GM03348 (cell line): ENCODE measurements around the gene GNAQ.
"Not testable (repeated sequence)": the region's sequence is repeated elsewhere in the genome, so short reads cannot be mapped to it uniquely, and the experiment has no call there.

Experiments
- DNase-seq: peaks from one replicate; pipeline ENCODE4 v3.0.0; 2012; ENCODE audit warnings: low spot score

Gene GNAQ

GRCh38 chr9:78031444-78031892, at the start of gene GNAQ:
TSS of gene GNAQ (minus strand) at chr9:78031811. CDS start at chr9:78031235, 576 bp downstream.
- DNase-seq: peak; percentile 62

DNA sequence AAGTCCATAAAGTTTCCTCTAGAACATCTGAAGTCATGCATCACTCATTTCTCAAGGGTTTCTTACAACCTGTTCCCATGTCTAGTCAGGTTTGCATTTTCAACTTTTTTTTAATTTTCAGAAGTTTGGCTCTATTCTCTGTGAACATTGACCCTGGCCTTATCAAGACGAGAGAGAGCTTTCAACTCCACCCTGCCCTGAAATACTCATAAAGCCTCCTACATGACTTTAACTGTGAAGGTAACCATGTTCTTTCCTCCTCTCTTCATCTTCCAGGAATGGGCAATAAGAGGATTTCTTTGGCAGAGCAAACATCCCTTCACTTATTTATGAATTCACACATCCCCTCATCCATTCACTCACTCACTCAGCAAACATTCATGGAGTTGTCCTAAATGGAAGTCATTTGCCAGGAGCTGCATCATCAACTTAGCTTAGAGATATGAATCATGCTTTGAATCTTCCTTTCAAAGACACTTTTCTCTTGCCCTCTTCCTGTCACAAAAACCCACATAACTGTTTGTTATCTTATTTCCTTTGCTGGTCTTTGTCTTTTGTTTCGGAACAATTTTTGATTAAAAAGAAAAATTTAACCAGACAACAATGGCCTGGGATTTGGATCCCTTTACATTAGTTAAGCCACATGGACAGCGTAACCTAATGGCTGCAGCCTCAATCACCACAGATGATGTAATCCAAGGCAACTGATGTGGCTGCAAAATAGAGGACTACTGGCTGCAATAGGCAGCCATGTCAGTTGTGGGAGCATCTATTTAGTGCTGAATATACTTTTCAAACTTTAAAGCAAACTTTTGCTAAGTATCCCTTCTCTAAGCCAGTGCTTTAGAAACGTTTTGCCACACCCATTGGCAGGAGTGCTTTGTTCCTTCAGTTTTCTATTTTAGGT, 43.0 kb upstream of the GNAQ start:
- DNase-seq: no peak

GRCh38 chr9:78073722-78074121, 42.1 kb upstream of the GNAQ start:
- DNase-seq: no peak

DNA sequence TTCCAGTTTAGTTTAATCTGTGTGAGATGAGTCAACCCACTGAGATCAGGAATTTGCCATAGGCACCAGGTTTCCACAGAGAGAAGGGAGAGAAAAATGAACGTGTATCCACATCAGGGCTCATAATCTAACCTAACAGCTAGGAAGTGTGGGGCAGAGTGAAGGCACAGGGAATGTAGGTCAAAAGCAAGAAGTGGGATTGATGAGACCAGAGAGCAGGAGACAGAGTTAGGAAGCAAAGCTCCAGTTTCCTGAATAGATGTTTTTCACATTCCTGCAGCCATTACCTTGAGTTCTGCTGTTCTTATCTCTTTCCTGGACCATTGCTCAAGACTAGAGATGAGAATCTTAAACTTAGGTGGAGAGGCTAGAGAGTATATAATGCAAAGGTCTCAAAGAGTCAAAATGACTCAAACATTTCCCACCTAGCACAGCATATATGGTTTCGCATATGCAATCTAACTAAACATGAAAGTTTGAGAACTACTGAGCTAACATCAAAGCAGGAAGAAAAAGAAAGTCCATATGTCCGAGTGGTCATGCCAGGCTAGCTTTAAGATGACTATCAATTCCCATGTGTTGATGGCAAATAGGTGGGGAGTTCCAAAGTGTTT, 41.1 kb upstream of the GNAQ start:
- DNase-seq: no peak

- no peak for DNase-seq
These were observed 38.9 kb upstream of the GNAQ start for GRCh38 chr9:78070521-78070920.

- DNase-seq: peak; percentile 10
These were observed 32.5 kb upstream of the GNAQ start for GRCh38 chr9:78064075-78064474.

DNA sequence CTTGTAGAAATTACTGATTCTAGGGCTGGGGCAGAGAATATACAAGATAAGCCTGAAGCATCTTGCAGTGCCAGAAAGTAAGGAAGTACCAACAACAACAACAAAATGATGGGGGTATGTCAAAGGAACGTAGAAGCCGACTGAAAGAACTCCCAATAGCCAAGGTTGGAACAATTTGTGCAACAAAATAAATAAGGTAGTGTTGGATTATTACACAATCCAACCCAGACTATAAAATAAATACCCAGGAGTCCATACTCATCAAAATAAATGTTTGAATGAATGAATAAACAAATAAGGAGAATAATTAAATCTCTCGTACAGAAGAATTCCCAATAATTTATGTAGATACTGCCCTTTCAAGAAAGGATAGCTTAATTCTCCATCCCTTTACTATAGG, 31.1 kb upstream of the GNAQ start:
- no peak for DNase-seq

GRCh38 chr9:78054218-78054617, 22.6 kb upstream of the GNAQ start:
- not testable (repeated sequence) for DNase-seq

GRCh38 chr9:78053627-78054026, 22.0 kb upstream of the GNAQ start:
- no peak for DNase-seq

GRCh38 chr9:78050421-78050820, 18.8 kb upstream of the GNAQ start:
- DNase-seq: no peak

DNA sequence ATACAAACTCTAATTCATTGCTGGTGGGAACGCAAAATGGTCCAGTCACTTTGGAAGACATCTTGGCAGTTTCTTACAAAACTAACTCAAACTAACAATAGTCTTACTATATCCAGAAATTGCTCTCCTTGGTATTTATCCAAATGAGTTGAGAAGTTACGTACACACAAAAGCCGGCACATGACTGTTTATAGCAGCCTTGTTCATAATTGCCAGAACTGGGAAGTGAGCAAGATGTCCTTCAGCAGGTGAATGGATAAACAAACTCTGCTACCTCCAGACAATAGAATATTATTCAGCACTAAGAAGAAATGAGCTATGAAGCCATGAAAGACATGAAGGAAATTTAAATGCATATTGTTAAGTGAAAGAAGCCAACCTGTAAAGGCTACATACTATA, 17.9 kb upstream of the GNAQ start:
- DNase-seq: no peak

DNA sequence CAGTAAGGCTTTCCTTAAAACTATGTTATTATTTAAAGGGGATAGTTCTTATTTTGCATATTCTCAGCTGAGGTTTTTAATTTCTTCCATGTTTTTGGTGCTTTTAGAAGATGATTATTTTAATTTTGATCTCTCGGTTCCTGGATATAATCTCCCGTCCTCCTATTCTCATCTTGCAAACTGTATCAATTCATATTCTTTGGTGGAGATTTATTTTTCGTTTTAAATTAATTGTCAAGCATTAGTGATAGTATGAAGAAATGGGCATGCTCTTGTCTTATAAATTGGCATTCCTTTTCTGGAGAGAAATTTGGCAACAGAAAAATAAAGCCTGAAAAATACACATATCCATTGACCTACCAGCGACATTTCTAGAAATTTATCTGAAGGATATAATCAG, 15.5 kb upstream of the GNAQ start:
- DNase-seq: no peak

DNA sequence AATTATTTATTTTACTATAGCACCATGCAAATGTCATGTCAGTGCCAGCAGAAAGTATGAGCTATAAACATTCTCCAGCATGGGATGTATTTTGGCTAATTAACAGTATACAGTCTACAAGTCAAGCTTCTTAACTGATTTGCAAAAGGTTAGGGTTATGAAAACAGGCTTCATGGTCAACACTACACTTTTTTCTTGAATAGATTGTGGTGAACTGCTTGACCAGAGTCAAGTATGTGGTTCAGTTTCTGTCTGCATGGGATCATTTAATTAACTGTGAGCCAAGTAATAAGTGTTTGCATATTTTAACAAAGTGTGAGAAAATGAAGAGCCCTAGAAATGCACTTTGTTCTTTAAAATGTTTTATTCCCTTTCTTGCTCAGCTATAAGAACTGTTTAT, 14.5 kb upstream of the GNAQ start:
- no peak for DNase-seq

DNA sequence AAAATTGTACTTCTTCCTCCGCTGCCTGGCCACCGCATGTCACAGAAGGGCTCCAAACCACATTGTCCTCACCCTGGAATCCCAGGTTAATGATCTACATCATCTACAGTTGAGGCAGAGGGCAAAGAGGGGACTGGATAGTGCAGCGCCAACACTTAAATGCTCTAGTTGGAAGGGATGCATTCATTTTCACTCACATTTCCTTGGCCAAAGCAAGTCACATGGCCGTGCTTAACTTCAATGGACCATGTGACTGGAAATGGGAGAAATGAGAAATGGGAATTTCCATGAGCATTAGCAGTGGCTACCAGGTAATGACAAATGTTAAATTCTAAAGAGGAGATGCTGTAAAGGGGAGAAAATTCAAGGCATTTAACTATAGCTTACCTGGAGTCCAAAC, 13.3 kb upstream of the GNAQ start:
- DNase-seq: no peak

GRCh38 chr9:78044189-78044588, 12.6 kb upstream of the GNAQ start:
- no peak for DNase-seq

DNA sequence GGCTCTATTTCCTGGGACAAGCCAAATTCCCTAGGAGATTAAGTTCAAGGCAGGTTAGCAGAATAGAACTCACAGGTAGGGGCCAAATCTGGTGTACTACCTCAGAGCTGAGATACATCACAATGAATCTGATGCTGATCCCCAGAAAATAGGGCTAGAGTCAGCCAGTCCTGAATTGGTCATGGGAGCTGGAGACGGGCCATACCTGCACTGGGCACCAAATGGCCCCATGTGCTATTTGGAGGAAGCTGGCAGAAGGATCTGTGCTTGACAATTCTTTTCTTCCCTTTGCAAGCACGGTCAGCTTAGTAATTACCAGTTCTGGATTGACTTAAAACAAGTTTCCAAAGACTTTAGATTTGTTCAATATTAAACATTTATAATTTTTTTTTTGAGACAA, 10.4 kb upstream of the GNAQ start:
- no peak for DNase-seq

- no peak for DNase-seq
These were observed 9.1 kb upstream of the GNAQ start for GRCh38 chr9:78040726-78041125.

GRCh38 chr9:78038620-78039300, 7.1 kb upstream of the GNAQ start:
- no peak for DNase-seq

DNA sequence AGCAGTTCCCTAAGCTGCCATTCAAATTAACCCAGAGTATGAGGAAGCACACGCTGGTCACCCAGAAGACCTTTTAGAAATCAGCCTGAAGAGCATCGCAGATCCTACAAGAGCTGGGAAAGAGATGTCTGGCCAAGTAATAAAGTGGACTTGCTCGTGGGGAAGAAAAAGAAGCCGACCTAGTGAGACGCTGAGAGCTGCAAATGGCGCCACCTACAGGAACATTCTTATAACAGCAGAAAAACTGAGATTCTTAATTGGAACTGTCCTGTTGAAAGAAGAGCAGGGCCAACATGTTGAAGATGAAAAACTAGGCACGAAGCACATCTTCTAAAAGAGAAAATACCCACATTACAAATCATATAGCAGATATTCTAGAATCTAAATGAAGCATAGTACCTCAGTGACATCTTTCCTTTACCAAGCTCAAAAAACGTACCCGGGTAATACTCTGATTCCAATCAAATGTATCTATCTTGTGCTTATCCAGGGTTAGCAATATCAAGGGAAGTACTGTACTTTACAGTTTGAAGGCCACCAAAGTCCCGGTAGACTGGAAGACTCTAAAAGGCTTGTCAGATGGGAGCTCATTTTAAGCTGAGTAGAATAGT, 3.9 kb upstream of the GNAQ start:
- DNase-seq: peak; percentile 75

DNA sequence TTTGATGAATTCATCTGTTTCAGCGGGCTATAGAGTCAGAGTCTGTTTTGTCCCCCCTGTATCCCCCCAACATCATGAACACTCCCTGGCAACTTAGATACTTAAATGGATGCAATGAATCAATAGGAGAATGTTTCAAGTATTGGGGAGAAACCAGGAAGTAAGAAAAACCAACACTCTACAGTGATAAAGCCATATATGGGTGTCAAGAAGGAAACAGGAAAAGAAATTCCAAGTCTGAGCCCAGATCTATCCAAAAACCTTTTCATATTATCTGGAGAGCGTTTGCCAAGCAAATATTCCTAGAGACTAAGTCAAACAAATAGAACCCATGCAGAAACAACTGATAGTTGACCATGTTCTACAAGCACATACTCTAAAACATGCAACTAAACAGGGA, 2.3 kb upstream of the GNAQ start:
- DNase-seq: no peak

GRCh38 chr9:78032730-78033457, 1.3 kb upstream of the GNAQ start:
- no peak for DNase-seq
